Type B pancreatic cell (in vitro differentiated cells): ENCODE measurements around the gene DLGAP5. TPM values are rescaled to one million over a fixed set of nuclear protein-coding genes. Genes with fewer than 3 reads are reported as not detected.

Experiments used
- DNase-seq: peaks from one replicate; pipeline ENCODE4 v3.0.0; 2021; ENCODE audit warnings: mixed read lengths; ENCODE audit not compliant: unreplicated experiment; ENCODE audit errors: extremely low spot score
- H3K27ac Mint-ChIP-seq: 2 replicates; pipeline ENCODE4 v1.8.0; 2021; ENCODE audit warnings: mild to moderate bottlenecking, mixed read lengths
- H3K27me3 Mint-ChIP-seq: 2 replicates; pipeline ENCODE4 v1.8.0; 2021; ENCODE audit warnings: mixed read lengths
- H3K36me3 Mint-ChIP-seq: 2 replicates; pipeline ENCODE4 v1.8.0; 2021; ENCODE audit warnings: mixed read lengths
- H3K4me1 Mint-ChIP-seq: one replicate; pipeline ENCODE4 v1.8.0; 2021; ENCODE audit warnings: mixed read lengths; ENCODE audit not compliant: unreplicated experiment
- H3K4me3 Mint-ChIP-seq: 2 replicates; pipeline ENCODE4 v1.8.0; 2021; ENCODE audit warnings: mild to moderate bottlenecking, mixed read lengths
- H3K9me3 Mint-ChIP-seq: 2 replicates; pipeline ENCODE4 v1.8.0; 2021; ENCODE audit warnings: mixed read lengths
- total RNA-seq: library from RNA; stranded (reverse); gene quantifications from 2 replicates; pipeline ENCODE4 v1.2.1, GENCODE V29; 2021; ENCODE audit warnings: low replicate concordance
- TF ChIP-seq, protein P1 (sequence below): fragments of 200-600 bp; sonication (generic); conservative IDR thresholded peaks from 2 replicates; pipeline ENCODE4 v1.5.0; 2021; ENCODE audit warnings: antibody characterized with exemption, mild to moderate bottlenecking

Gene DLGAP5
- total RNA-seq, 1 donor from 2014 or later = 58.8 TPM

DNA sequence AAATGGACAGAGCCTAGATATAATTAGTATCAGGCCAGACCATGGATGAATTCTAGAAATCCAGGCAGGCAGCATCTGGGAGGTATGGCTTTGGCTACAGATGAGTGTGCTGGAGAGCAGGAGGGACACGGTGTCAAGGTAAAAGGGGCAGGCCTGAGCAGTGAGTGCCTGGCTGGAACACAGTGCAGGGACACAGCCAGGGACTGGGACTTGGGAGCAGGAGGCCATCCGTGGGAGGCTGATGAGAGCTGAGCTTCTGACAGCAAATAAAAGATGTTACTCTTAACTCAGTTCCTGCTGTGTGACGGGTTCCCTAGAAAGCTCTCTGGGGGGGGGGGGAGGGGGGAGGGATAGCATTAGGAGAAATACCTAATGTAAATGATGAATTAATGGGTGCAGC, 75.9 kb downstream of the DLGAP5 start:
- Mint-ChIP-seq H3K4me1 (peaks cover 18% of the 10 kb centered on the region), H3K27ac (no peak overlapping the region), H3K27me3 (no peaks in the 10 kb centered on the region), H3K4me3 (no peak overlapping the region), H3K36me3 (peaks cover 5% of the 10 kb centered on the region), H3K9me3 (peaks cover 5% of the 10 kb centered on the region)
- TF ChIP-seq, protein P1, sequence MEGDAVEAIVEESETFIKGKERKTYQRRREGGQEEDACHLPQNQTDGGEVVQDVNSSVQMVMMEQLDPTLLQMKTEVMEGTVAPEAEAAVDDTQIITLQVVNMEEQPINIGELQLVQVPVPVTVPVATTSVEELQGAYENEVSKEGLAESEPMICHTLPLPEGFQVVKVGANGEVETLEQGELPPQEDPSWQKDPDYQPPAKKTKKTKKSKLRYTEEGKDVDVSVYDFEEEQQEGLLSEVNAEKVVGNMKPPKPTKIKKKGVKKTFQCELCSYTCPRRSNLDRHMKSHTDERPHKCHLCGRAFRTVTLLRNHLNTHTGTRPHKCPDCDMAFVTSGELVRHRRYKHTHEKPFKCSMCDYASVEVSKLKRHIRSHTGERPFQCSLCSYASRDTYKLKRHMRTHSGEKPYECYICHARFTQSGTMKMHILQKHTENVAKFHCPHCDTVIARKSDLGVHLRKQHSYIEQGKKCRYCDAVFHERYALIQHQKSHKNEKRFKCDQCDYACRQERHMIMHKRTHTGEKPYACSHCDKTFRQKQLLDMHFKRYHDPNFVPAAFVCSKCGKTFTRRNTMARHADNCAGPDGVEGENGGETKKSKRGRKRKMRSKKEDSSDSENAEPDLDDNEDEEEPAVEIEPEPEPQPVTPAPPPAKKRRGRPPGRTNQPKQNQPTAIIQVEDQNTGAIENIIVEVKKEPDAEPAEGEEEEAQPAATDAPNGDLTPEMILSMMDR = no peak
- DNase-seq = no peak

DNA sequence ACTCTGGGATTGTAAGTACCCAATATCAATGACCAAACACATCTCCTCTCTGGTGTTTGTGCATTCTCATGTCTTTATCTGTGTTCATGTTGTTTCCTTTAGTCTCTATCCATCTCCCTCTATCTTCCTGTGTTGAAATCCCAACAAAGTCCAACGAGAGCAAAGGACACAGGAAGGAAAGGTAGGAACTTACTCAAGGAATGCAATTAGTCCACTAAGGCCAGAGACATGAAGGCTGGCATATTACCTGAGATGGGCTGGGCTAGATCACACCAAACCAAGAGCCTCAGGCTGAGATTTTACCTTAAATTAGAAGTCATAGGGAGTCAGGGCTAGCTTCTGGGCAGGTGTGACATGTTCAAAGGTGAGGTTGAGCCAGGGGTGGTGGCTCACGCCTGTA, 76.7 kb downstream of the DLGAP5 start:
- no peak for DNase-seq
- Mint-ChIP-seq H3K36me3 (peaks cover 5% of the 10 kb centered on the region), H3K9me3 (peaks cover 5% of the 10 kb centered on the region), H3K27me3 (no peaks in the 10 kb centered on the region), H3K4me3 (no peak overlapping the region), H3K4me1 (peaks cover 18% of the 10 kb centered on the region), H3K27ac (peak overlapping the region; percentile 54)
- TF ChIP-seq, protein P1 = no peak

DNA sequence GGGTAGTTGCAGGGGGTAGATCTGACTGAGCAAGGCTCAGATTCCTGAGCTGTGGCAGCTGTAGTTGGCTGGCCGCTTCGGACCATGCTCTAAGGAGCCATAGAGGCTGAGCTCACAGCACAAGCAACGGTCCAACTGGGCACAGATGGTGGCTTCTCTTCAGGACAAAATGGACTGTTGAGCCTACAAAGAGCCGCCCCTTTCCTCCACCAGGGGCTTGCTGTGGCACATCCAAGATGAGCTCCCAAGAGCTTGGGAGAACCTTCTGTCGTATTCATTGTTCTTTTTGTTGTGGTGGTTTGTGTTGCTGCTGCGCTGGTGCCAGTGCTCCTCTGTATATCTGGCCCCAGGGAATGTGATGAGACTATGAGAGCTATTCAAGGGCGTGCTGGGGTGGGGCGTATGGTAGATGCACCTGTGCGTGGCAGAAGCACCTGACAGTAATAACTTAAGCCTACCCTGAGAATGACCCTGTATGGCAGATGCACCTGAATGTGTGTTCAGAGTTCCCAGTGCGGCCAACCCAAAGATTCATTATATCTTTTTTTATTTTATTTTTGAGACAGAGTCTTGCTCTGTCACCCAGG, 80.2 kb downstream of the DLGAP5 start:
- Mint-ChIP-seq H3K9me3 (peaks cover 10% of the 10 kb centered on the region), H3K4me1 (peaks cover 15% of the 10 kb centered on the region), H3K36me3 (peaks cover 8% of the 10 kb centered on the region), H3K27ac (peak overlapping the region; percentile 96), H3K27me3 (no peaks in the 10 kb centered on the region), H3K4me3 (peak overlapping the region; percentile 52)
- DNase-seq = no peak
- TF ChIP-seq, protein P1 = peak; percentile 40

DNA sequence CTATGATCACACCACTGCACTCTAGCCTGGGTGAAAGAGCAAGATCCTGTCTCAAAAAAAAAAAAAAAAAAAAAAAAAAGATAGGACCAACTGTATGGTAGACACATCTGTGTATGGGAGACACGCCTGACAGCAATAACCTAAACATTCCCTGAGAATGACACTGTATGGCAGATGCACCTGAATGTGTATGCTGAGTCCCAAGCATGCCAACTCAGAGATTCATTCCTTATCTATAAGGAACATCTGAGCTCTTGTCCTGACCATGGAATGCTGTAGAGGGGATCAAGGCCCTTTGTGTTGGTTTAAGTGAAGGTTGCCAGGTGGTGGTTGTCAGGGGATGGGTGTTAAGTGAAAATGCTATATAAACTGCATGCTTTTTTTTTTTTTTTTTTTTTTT, 81.5 kb downstream of the DLGAP5 start:
- H3K27me3 Mint-ChIP-seq = no peaks in the 10 kb centered on the region
- peak overlapping the region; percentile 74 for H3K27ac Mint-ChIP-seq
- DNase-seq = no peak
- no peak overlapping the region for H3K4me3 Mint-ChIP-seq
- H3K4me1 Mint-ChIP-seq = peaks cover 11% of the 10 kb centered on the region
- H3K36me3 Mint-ChIP-seq = peaks cover 8% of the 10 kb centered on the region
- TF ChIP-seq, protein P1 = no peak
- H3K9me3 Mint-ChIP-seq = peaks cover 10% of the 10 kb centered on the region

DNA sequence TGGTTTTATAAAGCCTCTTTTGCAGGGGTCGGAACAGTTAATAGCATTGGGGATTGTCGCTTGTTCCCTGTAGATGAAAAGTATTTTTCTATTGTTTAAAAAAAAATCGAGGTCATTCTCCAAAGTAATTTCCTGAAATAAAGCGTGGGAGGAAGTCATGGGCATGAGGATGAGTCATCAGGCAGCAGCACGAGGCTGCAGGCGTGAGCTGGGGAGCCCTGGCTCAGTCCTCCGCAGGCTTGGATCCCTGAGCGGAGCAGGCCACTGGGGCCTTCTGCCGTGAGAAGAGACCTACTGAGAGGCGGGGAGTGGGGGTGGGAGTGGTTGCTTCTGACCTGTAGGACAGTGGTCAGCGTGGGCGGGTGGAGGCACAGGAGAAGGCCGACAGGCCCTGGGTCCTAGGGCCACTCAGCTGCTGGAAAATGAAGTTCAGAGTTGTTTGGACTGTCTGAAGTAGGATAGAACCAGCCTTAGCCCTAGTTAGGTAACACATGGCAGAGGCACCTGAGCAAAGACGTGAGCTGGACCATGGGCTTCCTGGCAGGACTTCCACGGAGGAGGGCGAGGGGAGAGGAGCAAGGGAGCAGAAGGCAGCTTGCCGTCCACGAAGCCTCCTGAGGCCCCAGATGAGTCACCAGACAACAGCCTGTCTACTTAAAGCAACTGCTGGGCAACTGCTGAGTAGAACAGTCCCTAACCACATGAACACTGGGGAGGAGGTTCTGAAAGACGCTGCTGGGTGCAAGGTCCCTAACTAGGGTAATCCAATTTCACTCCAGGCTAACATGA, 83.4 kb downstream of the DLGAP5 start:
- H3K27ac Mint-ChIP-seq = peak overlapping the region; percentile 91
- DNase-seq = no peak
- H3K4me1 Mint-ChIP-seq = peaks cover 25% of the 10 kb centered on the region
- peaks cover 19% of the 10 kb centered on the region for H3K9me3 Mint-ChIP-seq
- TF ChIP-seq, protein P1 = no peak
- H3K27me3 Mint-ChIP-seq = no peaks in the 10 kb centered on the region
- H3K36me3 Mint-ChIP-seq = peaks cover 15% of the 10 kb centered on the region
- peak overlapping the region; percentile 57 for H3K4me3 Mint-ChIP-seq
